Loucy (cell line): ENCODE measurements around the gene METTL15.

Source experiments
- EZH2phosphoT487 ChIP-seq: fragments of 200-600 bp; IDR thresholded peaks from 2 replicates; pipeline ENCODE4 v1.6.1; 2018; ENCODE audit warnings: antibody characterized with exemption, mild to moderate bottlenecking, moderate library complexity, borderline replicate concordance
- TF ChIP-seq, protein P1 (sequence below): fragments of 200-600 bp; sonication (generic); conservative IDR thresholded peaks from 2 replicates; pipeline ENCODE4 v1.5.1; 2014; ENCODE audit warnings: mild to moderate bottlenecking, antibody characterized with exemption, low read length

DNA sequence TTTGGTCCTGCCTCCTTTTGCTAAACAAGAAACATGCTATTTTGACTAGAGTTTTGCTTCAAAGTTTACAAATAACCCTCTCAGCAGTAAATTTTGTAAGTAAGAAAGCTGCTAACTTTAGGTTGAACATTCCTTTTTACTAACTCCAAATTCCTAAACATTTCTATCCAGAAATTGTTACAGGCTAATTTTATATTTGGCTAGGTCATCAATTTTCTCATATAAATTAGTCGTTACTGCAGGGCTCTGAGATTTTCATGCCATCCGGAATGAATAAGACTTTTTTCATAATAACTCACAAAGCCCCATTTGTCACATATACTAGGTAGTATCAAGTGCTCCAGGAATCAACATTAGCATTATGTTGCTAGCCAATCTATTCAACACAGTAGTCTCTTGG, 143.1 kb downstream of the METTL15 start:
- TF ChIP-seq, protein P1, sequence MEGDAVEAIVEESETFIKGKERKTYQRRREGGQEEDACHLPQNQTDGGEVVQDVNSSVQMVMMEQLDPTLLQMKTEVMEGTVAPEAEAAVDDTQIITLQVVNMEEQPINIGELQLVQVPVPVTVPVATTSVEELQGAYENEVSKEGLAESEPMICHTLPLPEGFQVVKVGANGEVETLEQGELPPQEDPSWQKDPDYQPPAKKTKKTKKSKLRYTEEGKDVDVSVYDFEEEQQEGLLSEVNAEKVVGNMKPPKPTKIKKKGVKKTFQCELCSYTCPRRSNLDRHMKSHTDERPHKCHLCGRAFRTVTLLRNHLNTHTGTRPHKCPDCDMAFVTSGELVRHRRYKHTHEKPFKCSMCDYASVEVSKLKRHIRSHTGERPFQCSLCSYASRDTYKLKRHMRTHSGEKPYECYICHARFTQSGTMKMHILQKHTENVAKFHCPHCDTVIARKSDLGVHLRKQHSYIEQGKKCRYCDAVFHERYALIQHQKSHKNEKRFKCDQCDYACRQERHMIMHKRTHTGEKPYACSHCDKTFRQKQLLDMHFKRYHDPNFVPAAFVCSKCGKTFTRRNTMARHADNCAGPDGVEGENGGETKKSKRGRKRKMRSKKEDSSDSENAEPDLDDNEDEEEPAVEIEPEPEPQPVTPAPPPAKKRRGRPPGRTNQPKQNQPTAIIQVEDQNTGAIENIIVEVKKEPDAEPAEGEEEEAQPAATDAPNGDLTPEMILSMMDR: no peak
- TF ChIP-seq EZH2phosphoT487: no peak
